Calu3 (cell line): ENCODE results near the gene KIAA1958. TPM values are rescaled to one million over a fixed set of nuclear protein-coding genes. Genes with fewer than 3 reads are reported as not detected.
"Not testable (repeated sequence)": the region's sequence is repeated elsewhere in the genome, so short reads cannot be mapped to it uniquely, and the experiment has no call there.

Experiments
- BruUV-seq: library from RNA; stranded (reverse); fragments of 400-500 nt; replicated peaks from 2 replicates; lab custom pipeline; 2021; lab: Mats Ljungman, UMichigan
- CTCF ChIA-PET: fragments of 300-600 bp; sonication (Branson Sonifier 250); formaldehyde crosslinking; loops from one replicate; lab custom pipeline; 2022; ENCODE audit warnings: antibody characterized with exemption; lab: Charles Lee
- DNase-seq: peaks from one replicate; pipeline ENCODE4 v3.0.0; 2022
- H3K27ac Mint-ChIP-seq: one replicate; pipeline ENCODE4 v1.8.0; 2022; ENCODE audit warnings: mixed read lengths; ENCODE audit not compliant: unreplicated experiment
- H3K27me3 Mint-ChIP-seq: one replicate; pipeline ENCODE4 v1.8.0; 2022; ENCODE audit warnings: mixed read lengths; ENCODE audit not compliant: unreplicated experiment
- H3K36me3 Mint-ChIP-seq: one replicate; pipeline ENCODE4 v1.8.0; 2022; ENCODE audit warnings: mild to moderate bottlenecking, moderate library complexity, mixed read lengths; ENCODE audit not compliant: insufficient read depth, unreplicated experiment
- H3K4me1 Mint-ChIP-seq: one replicate; pipeline ENCODE4 v1.8.0; 2022; ENCODE audit warnings: mild to moderate bottlenecking, low read depth, mixed read lengths; ENCODE audit not compliant: unreplicated experiment
- H3K4me3 Mint-ChIP-seq: one replicate; pipeline ENCODE4 v1.8.0; 2022; ENCODE audit warnings: mild to moderate bottlenecking, low read depth, moderate library complexity, mixed read lengths; ENCODE audit not compliant: unreplicated experiment
- H3K9me3 Mint-ChIP-seq: one replicate; pipeline ENCODE4 v1.8.0; 2022; ENCODE audit warnings: low read depth, mixed read lengths; ENCODE audit not compliant: unreplicated experiment
- intact Hi-C: fragments of 100-400 bp; cut with micrococcal nuclease; formaldehyde crosslinking; loops from one replicate; pipeline ENCODE4 v1.10.0; 2022; ENCODE audit not compliant: unreplicated experiment
- total RNA-seq: library from RNA; stranded (reverse); gene quantifications from 2 replicates; pipeline ENCODE4 v1.2.3, GENCODE V29; 2022
- TF ChIP-seq, protein P1 (sequence below): fragments of 200-600 bp; IDR thresholded peaks from one replicate; pipeline ENCODE4 v1.8.0; 2022; ENCODE audit warnings: antibody characterized with exemption; ENCODE audit not compliant: unreplicated experiment

Gene KIAA1958
- total RNA-seq, 1 experiment from 2014 or later = 13.0 TPM

DNA sequence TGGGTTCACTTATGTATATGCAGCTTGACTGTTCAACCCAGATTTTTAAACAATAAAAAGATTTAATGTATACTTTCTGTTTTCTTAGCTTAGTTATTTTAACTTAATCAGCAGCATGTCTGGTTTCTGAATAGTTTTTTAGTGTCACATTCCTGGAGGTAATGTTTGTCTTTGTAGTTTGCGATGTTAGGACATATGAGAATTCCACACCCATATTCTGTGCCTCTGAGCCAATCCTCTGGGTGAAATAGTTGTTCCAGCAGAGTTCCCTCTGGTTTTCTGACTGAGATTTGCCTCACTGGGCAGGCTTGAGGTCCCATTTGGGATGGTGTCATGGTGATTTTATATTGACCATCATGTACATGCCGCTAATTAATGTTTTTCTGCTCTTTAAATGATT is 182.7 kb downstream of the KIAA1958 start:
- Mint-ChIP-seq H3K27ac (no peak overlapping the region), H3K9me3 (no peaks in the 10 kb centered on the region), H3K4me1 (no peaks in the 10 kb centered on the region), H3K27me3 (no peaks in the 10 kb centered on the region), H3K4me3 (no peak overlapping the region), H3K36me3 (no peaks in the 10 kb centered on the region)
- no peak for DNase-seq
- intact Hi-C loops = no loop called here
- CTCF ChIA-PET = no interaction called here
- BruUV-seq = no TSS peak
- TF ChIP-seq, protein P1, sequence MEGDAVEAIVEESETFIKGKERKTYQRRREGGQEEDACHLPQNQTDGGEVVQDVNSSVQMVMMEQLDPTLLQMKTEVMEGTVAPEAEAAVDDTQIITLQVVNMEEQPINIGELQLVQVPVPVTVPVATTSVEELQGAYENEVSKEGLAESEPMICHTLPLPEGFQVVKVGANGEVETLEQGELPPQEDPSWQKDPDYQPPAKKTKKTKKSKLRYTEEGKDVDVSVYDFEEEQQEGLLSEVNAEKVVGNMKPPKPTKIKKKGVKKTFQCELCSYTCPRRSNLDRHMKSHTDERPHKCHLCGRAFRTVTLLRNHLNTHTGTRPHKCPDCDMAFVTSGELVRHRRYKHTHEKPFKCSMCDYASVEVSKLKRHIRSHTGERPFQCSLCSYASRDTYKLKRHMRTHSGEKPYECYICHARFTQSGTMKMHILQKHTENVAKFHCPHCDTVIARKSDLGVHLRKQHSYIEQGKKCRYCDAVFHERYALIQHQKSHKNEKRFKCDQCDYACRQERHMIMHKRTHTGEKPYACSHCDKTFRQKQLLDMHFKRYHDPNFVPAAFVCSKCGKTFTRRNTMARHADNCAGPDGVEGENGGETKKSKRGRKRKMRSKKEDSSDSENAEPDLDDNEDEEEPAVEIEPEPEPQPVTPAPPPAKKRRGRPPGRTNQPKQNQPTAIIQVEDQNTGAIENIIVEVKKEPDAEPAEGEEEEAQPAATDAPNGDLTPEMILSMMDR = no peak

DNA sequence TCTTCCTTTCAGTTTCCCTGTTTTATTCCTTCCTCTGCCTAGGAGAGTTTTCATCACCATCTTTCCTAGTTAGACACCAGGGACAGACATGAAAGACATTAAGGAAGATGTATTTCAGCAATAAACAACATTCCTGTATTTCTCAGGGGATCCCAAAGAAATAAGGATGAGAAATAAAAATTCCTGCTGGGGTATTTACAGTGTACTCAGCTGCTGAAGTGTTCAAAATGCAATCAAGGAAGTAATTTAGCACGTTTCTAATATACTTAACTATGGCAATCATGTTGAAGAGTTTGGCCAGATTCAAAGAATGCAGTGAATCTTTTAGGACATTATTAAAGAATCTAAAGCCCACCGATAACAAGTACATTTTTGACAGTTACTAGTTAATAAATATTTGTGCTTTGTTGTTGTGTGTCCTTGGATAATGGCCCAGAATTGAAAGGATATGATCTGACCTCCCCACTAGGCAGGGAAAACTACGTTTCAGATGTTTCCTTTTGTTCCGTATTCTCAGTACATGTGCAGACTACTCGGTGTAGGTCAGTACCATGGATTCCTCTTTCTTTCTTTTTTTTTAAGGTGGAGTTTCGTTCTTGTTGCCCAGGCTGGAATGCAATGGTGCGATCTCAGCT is 184.5 kb downstream of the KIAA1958 start:
- CTCF ChIA-PET = no interaction called here
- no peaks in the 10 kb centered on the region for H3K36me3 Mint-ChIP-seq
- H3K27me3 Mint-ChIP-seq = no peaks in the 10 kb centered on the region
- H3K9me3 Mint-ChIP-seq = no peaks in the 10 kb centered on the region
- intact Hi-C loops = no loop called here
- no peak overlapping the region for H3K4me3 Mint-ChIP-seq
- no peak for DNase-seq
- no peaks in the 10 kb centered on the region for H3K4me1 Mint-ChIP-seq
- H3K27ac Mint-ChIP-seq = no peak overlapping the region
- BruUV-seq = no TSS peak
- TF ChIP-seq, protein P1 = no peak

DNA sequence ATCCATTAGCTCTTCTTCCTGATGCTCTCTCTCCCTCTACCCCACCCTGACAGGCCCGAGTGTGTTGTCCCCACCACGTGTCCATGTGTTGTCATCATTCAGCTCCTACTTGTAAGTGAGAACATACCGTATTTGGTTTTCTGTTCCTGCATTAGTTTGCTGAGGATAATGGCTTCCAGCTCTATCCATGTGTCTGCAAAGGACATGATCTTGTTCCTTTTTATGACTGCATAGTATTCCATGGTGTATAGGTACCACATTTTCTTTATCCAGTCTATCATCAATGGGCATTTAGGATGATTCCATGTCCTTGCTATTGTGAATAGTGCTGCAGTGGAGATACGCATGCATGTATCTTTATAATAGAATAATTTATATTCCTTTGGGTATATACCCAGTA is 186.6 kb downstream of the KIAA1958 start:
- BruUV-seq, H3K27ac Mint-ChIP-seq, H3K27me3 Mint-ChIP-seq, DNase-seq, H3K4me3 Mint-ChIP-seq, H3K4me1 Mint-ChIP-seq, CTCF ChIA-PET, intact Hi-C loops, H3K36me3 Mint-ChIP-seq, H3K9me3 Mint-ChIP-seq: not testable (repeated sequence)

DNA sequence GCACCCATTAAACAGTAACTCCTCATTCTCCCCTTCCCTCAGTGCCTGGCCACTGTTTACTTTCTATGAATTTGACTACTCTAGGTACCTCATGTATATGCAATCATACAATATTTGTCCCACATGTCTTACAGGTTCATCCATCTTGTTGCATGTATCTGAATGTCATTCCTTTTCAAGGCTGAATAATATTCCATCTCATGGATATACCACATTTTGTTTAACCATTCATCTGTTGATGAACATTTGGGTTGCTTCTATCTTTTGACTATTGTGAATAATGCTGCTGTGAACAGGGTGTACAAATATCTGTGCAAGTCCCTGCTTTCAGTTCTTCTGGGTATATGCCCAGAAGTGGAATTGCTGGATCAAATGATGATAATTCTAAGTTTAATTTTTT is 190.4 kb downstream of the KIAA1958 start:
- TF ChIP-seq, protein P1 = no peak
- H3K27ac Mint-ChIP-seq = no peak overlapping the region
- BruUV-seq = no TSS peak
- no peaks in the 10 kb centered on the region for H3K36me3 Mint-ChIP-seq
- H3K9me3 Mint-ChIP-seq = peaks cover 12% of the 10 kb centered on the region
- no peaks in the 10 kb centered on the region for H3K27me3 Mint-ChIP-seq
- CTCF ChIA-PET = no interaction called here
- DNase-seq = no peak
- no peaks in the 10 kb centered on the region for H3K4me1 Mint-ChIP-seq
- no peak overlapping the region for H3K4me3 Mint-ChIP-seq
- intact Hi-C loops = no loop called here

DNA sequence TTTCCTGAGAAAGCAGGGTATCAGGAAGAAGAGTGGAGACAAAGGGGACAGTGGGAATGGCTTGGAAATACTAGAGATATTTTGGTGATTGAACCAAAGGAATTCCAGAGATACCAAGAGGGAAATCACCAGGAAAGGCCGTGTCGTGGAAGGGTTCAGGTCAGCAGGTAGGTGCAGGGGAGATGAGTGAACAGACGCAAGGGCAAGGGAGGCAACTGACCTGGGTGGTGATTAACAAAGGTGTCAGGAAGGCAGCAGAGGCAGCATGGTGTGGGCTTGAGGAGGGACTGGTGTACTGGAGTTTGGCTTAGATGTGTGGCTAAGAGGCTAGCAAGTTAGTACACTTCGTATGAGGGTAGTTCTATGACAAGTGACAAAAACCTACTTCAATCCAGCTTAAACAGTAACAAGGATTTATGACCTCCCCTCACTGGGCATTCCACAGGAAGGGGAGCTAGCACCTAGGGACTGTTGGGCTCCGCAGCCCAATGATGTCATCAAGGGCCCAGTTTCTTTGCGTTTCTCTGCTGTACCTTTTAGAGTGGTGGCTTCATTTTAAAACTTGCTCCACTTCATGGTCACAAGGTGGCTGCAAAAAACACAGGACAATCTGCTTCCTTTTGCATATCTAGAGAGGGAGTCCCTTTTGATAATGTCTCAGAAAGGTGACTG is 194.2 kb downstream of the KIAA1958 start:
- Mint-ChIP-seq H3K27ac (no peak overlapping the region), H3K36me3 (no peaks in the 10 kb centered on the region), H3K4me1 (no peaks in the 10 kb centered on the region), H3K9me3 (peaks cover 12% of the 10 kb centered on the region), H3K4me3 (no peak overlapping the region), H3K27me3 (no peaks in the 10 kb centered on the region)
- CTCF ChIA-PET = no interaction called here
- intact Hi-C loops = no loop called here
- no peak for DNase-seq
- TF ChIP-seq, protein P1 = no peak
- no TSS peak for BruUV-seq
